ENCODE results near the gene DNASE1L2. TPM values are rescaled to one million over a fixed set of nuclear protein-coding genes. Genes with fewer than 3 reads are reported as not detected.
"Not testable (repeated sequence)": the region's sequence is repeated elsewhere in the genome, so short reads cannot be mapped to it uniquely, and the experiment has no call there.

DNASE1L2 gene
- total and polyA plus RNA-seq, 4 donors: 0.38 to 1.1 (median 0.73) TPM

- intact Hi-C loops (cut with DNase I): loop anchor here in 1 of 2 donors (10.0 kb wide), 1 partner anchor 98 kb away; the partner anchor contains the start of gene TRAF7
- ATAC-seq (ENCODE audit: low FRiP score): no peak
- no peaks in the 10 kb centered on the region for H3K27me3 ChIP-seq (ENCODE audit: control insufficient read depth in 1 of 2, insufficient read depth in 2 of 2, low read length in 1 of 2)
- no peaks in the 10 kb centered on the region for H3K9me3 ChIP-seq (ENCODE audit: control insufficient read depth, low read length)
- 95% methylated on average over 7 of the region's 7 CpGs for WGBS, 2 donors
- H3K4me3 ChIP-seq (ENCODE audit: low read length in 2 of 2): no peak overlapping the region
- no peak overlapping the region for H3K27ac ChIP-seq (ENCODE audit: low read depth in 1 of 2, low read length in 2 of 2)
- DNase-seq: no peak
- peaks cover 6 to 8% of the 10 kb centered on the region in 2 donors for H3K36me3 ChIP-seq (ENCODE audit: control insufficient read depth in 1 of 2, insufficient read depth in 2 of 2, low read length in 1 of 2)
- H3K4me1 ChIP-seq (ENCODE audit: control insufficient read depth in 1 of 2, insufficient read depth in 2 of 2, low read length in 2 of 2): no peaks in the 10 kb centered on the region
These were observed 16.5 kb downstream of the DNASE1L2 start for GRCh38 chr16:2252806-2253148.

GRCh38 chr16:2253293-2253692 is 17.0 kb downstream of the DNASE1L2 start:
- Histone ChIP-seq H3K27me3 (ENCODE audit: control insufficient read depth in 1 of 2, insufficient read depth in 2 of 2, low read length in 1 of 2) (no peaks in the 10 kb centered on the region), H3K27ac (ENCODE audit: low read depth in 1 of 2, low read length in 2 of 2) (no peak overlapping the region), H3K9me3 (ENCODE audit: control insufficient read depth, low read length) (no peaks in the 10 kb centered on the region), H3K36me3 (ENCODE audit: control insufficient read depth in 1 of 2, insufficient read depth in 2 of 2, low read length in 1 of 2) (peaks cover 6 to 8% of the 10 kb centered on the region in 2 donors), H3K4me1 (ENCODE audit: control insufficient read depth in 1 of 2, insufficient read depth in 2 of 2, low read length in 2 of 2) (no peaks in the 10 kb centered on the region), H3K4me3 (ENCODE audit: low read length in 2 of 2) (no peak overlapping the region)
- intact Hi-C loops (cut with DNase I): loop anchor here in 1 of 2 donors (10.0 kb wide), 1 partner anchor 98 kb away; the partner anchor contains the start of gene TRAF7
- WGBS, 2 donors: 87 to 89% methylated on average over 11 of the region's 11 CpGs
- ATAC-seq (ENCODE audit: low FRiP score): no peak
- no peak for DNase-seq

- no peak for DNase-seq
- Histone ChIP-seq H3K27ac (ENCODE audit: low read depth in 1 of 2, low read length in 2 of 2) (no peak overlapping the region), H3K4me3 (ENCODE audit: low read length in 2 of 2) (no peak overlapping the region), H3K36me3 (ENCODE audit: control insufficient read depth in 1 of 2, insufficient read depth in 2 of 2, low read length in 1 of 2) (peaks cover 9 to 11% of the 10 kb centered on the region in 2 donors), H3K27me3 (ENCODE audit: control insufficient read depth in 1 of 2, insufficient read depth in 2 of 2, low read length in 1 of 2) (no peaks in the 10 kb centered on the region), H3K4me1 (ENCODE audit: control insufficient read depth in 1 of 2, insufficient read depth in 2 of 2, low read length in 2 of 2) (no peaks in the 10 kb centered on the region), H3K9me3 (ENCODE audit: control insufficient read depth, low read length) (no peaks in the 10 kb centered on the region)
- intact Hi-C loops (cut with DNase I): loop anchor here in 1 of 2 donors (10.0 kb wide), 1 partner anchor 102 kb away; the partner anchor contains the start of gene TRAF7
- 74 to 78% methylated on average over 12 of the region's 12 CpGs for WGBS, 2 donors
- no peak for ATAC-seq (ENCODE audit: low FRiP score)
These were observed 20.4 kb downstream of the DNASE1L2 start for GRCh38 chr16:2256531-2257140.

- WGBS, 2 donors: 87 to 89% methylated on average over 6 of the region's 6 CpGs
- H3K9me3 ChIP-seq (ENCODE audit: control insufficient read depth, low read length): no peaks in the 10 kb centered on the region
- ATAC-seq (ENCODE audit: low FRiP score) (no peak), DNase-seq (no peak)
- no peak overlapping the region for H3K4me3 ChIP-seq (ENCODE audit: low read length in 2 of 2)
- H3K4me1 ChIP-seq (ENCODE audit: control insufficient read depth in 1 of 2, insufficient read depth in 2 of 2, low read length in 2 of 2): no peaks in the 10 kb centered on the region
- H3K27me3 ChIP-seq (ENCODE audit: control insufficient read depth in 1 of 2, insufficient read depth in 2 of 2, low read length in 1 of 2): no peaks in the 10 kb centered on the region
- H3K36me3 ChIP-seq (ENCODE audit: control insufficient read depth in 1 of 2, insufficient read depth in 2 of 2, low read length in 1 of 2): peaks cover 9 to 18% of the 10 kb centered on the region in 2 donors
- no peak overlapping the region for H3K27ac ChIP-seq (ENCODE audit: low read depth in 1 of 2, low read length in 2 of 2)
- intact Hi-C loops (cut with DNase I): loop anchor here in 1 of 2 donors (10.0 kb wide), 1 partner anchor 103 kb away; the partner anchor contains the start of gene TRAF7
These were observed 21.5 kb downstream of the DNASE1L2 start for GRCh38 chr16:2257726-2258125.

GRCh38 chr16:2258530-2258929 is 22.3 kb downstream of the DNASE1L2 start:
- 93 to 94% methylated on average over 7 of the region's 7 CpGs for WGBS, 2 donors
- intact Hi-C loops (cut with DNase I): loop anchor here in 1 of 2 donors (10.0 kb wide), 1 partner anchor 104 kb away; the partner anchor contains the start of gene TRAF7

GRCh38 chr16:2260250-2260649 is 24.0 kb downstream of the DNASE1L2 start:
- no peak overlapping the region for H3K4me3 ChIP-seq (ENCODE audit: low read length in 2 of 2)
- H3K27ac ChIP-seq (ENCODE audit: low read depth in 1 of 2, low read length in 2 of 2): no peak overlapping the region
- H3K4me1 ChIP-seq (ENCODE audit: control insufficient read depth in 1 of 2, insufficient read depth in 2 of 2, low read length in 2 of 2): no peaks in the 10 kb centered on the region
- 92 to 94% methylated on average over 8 of the region's 8 CpGs for WGBS, 2 donors
- DNase-seq (no peak), ATAC-seq (ENCODE audit: low FRiP score) (no peak)
- no peaks in the 10 kb centered on the region for H3K9me3 ChIP-seq (ENCODE audit: control insufficient read depth, low read length)
- H3K27me3 ChIP-seq (ENCODE audit: control insufficient read depth in 1 of 2, insufficient read depth in 2 of 2, low read length in 1 of 2): no peaks in the 10 kb centered on the region
- H3K36me3 ChIP-seq (ENCODE audit: control insufficient read depth in 1 of 2, insufficient read depth in 2 of 2, low read length in 1 of 2): peaks cover 7 to 16% of the 10 kb centered on the region in 2 donors
- intact Hi-C loops (cut with DNase I): no loop called here

More at GRCh38 chr16:2258530-2258929, 22.3 kb downstream of the DNASE1L2 start:
- H3K9me3 ChIP-seq (ENCODE audit: control insufficient read depth, low read length); H3K4me3 ChIP-seq (ENCODE audit: low read length in 2 of 2); H3K4me1 ChIP-seq (ENCODE audit: control insufficient read depth in 1 of 2, insufficient read depth in 2 of 2, low read length in 2 of 2); ATAC-seq (ENCODE audit: low FRiP score); H3K27ac ChIP-seq (ENCODE audit: low read depth in 1 of 2, low read length in 2 of 2); H3K27me3 ChIP-seq (ENCODE audit: control insufficient read depth in 1 of 2, insufficient read depth in 2 of 2, low read length in 1 of 2); DNase-seq: not testable (repeated sequence)
- H3K36me3 ChIP-seq (ENCODE audit: control insufficient read depth in 1 of 2, insufficient read depth in 2 of 2, low read length in 1 of 2): peaks cover 9 to 16% of the 10 kb centered on the region in 2 donors

GRCh38 chr16:2263026-2263425 is 26.8 kb downstream of the DNASE1L2 start:
- H3K9me3 ChIP-seq (ENCODE audit: control insufficient read depth, low read length); ATAC-seq (ENCODE audit: low FRiP score); intact Hi-C loops (cut with DNase I); H3K27me3 ChIP-seq (ENCODE audit: control insufficient read depth in 1 of 2, insufficient read depth in 2 of 2, low read length in 1 of 2); H3K27ac ChIP-seq (ENCODE audit: low read depth in 1 of 2, low read length in 2 of 2); H3K4me3 ChIP-seq (ENCODE audit: low read length in 2 of 2); H3K4me1 ChIP-seq (ENCODE audit: control insufficient read depth in 1 of 2, insufficient read depth in 2 of 2, low read length in 2 of 2); DNase-seq: not testable (repeated sequence)
- peaks cover 3 to 10% of the 10 kb centered on the region in 2 donors for H3K36me3 ChIP-seq (ENCODE audit: control insufficient read depth in 1 of 2, insufficient read depth in 2 of 2, low read length in 1 of 2)
- 80 to 81% methylated on average over 14 of the region's 14 CpGs for WGBS, 2 donors

- H3K4me3 ChIP-seq (ENCODE audit: low read length in 2 of 2); H3K9me3 ChIP-seq (ENCODE audit: control insufficient read depth, low read length); DNase-seq; H3K4me1 ChIP-seq (ENCODE audit: control insufficient read depth in 1 of 2, insufficient read depth in 2 of 2, low read length in 2 of 2); intact Hi-C loops (cut with DNase I); H3K27ac ChIP-seq (ENCODE audit: low read depth in 1 of 2, low read length in 2 of 2); ATAC-seq (ENCODE audit: low FRiP score); H3K27me3 ChIP-seq (ENCODE audit: control insufficient read depth in 1 of 2, insufficient read depth in 2 of 2, low read length in 1 of 2); H3K36me3 ChIP-seq (ENCODE audit: control insufficient read depth in 1 of 2, insufficient read depth in 2 of 2, low read length in 1 of 2): not testable (repeated sequence)
- 2 to 5% methylated on average over 6 to 11 of the region's 12 CpGs for WGBS, 2 donors
These were observed 30.6 kb downstream of the DNASE1L2 start for GRCh38 chr16:2266887-2267286.

GRCh38 chr16:2267505-2267912 is 31.3 kb downstream of the DNASE1L2 start:
- Histone ChIP-seq H3K4me3 (ENCODE audit: low read length in 2 of 2) (peak overlapping the region; percentile 54 to 69), H3K27ac (ENCODE audit: low read depth in 1 of 2, low read length in 2 of 2) (peak overlapping the region in 1 of 2 donors; percentile 86)
- WGBS, 2 donors: 0 to 1% methylated on average over 40 to 54 of the region's 54 CpGs
- DNase-seq; H3K27me3 ChIP-seq (ENCODE audit: control insufficient read depth in 1 of 2, insufficient read depth in 2 of 2, low read length in 1 of 2); H3K9me3 ChIP-seq (ENCODE audit: control insufficient read depth, low read length); intact Hi-C loops (cut with DNase I); H3K4me1 ChIP-seq (ENCODE audit: control insufficient read depth in 1 of 2, insufficient read depth in 2 of 2, low read length in 2 of 2); H3K36me3 ChIP-seq (ENCODE audit: control insufficient read depth in 1 of 2, insufficient read depth in 2 of 2, low read length in 1 of 2): not testable (repeated sequence)
- ATAC-seq (ENCODE audit: low FRiP score): peak; percentile 89

Data from aorta (tissue), 5 donors.